NCI-H2227 (cell line): ENCODE data around the gene CASP8AP2.
"Not testable (repeated sequence)": the region's sequence is repeated elsewhere in the genome, so short reads cannot be mapped to it uniquely, and the experiment has no call there.

Experiments used
- DNase-seq: peaks from one replicate; lab custom pipeline; 2025; ENCODE audit not compliant: unreplicated experiment; lab: John Stamatoyannopoulos, UW

The CASP8AP2 gene

DNA sequence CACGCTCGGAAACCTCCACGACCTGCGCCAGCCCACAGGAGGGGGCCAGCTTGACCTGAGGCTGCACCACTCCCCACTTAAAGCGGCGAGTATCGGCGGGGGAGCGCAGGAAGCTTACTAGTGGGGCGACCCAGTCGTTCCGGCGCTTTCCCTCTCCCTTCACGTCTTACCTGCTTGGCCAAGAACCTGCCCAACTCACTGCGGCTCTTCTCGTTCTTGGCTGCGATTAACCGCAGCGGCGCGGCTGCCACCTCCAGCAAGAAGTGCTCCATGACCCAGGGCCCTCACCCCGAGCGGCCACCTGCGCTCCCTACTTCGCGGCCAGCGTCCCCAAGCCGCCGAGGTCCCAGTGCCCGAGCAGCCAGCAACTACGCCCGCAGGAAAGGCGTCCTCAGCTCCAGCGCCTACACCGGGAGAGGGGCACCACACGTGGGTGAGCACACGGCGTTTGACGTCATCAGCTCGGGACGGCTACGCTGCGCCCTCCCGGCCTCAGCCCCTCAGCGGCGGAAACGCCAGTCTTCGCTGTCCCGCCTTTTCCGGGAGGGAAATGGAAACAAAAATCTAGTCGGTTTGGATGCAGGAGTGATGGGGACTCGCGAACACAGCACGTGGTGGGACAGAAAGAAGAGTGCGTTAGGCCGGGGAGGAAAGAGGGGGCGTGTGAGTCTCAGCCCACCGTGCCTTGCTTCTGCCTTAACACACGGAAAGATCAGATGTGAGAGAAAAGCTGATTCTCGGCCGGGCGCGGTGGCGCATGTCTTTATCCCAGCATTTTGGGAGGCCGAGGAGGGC, 10.1 kb upstream of the CASP8AP2 start, which contains the start of gene MDN1:
Gene MDN1, minus strand, starts transcription at position 459 of the 795 bp plus-strand sequence. Its CDS starts 187 bp downstream, at position 272.
- peak; percentile 95 for DNase-seq

DNA sequence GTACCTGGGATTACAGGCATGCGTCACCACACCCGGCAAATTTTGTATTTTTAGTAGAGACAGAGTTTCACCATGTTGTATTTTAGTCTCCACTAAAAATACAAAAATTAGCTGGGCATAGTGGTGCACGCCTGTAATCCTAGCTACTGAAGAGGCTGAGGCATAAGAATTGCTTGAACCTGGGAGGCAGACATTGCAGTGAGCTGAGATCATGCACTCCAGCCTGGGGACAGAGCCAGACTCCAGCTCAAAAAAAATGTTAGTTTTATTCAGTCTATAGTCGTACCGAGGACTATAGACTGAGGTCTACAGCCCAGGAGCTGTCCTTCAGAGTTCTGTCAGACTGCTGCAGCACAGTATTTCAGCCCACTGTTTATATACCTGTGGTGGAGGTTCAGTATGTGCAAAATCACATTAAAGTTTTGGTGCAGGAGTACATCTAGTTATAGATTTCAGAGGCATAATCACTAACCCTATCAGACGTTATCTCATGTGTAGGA, 3.6 kb upstream of the CASP8AP2 start:
- DNase-seq, result no peak

DNA sequence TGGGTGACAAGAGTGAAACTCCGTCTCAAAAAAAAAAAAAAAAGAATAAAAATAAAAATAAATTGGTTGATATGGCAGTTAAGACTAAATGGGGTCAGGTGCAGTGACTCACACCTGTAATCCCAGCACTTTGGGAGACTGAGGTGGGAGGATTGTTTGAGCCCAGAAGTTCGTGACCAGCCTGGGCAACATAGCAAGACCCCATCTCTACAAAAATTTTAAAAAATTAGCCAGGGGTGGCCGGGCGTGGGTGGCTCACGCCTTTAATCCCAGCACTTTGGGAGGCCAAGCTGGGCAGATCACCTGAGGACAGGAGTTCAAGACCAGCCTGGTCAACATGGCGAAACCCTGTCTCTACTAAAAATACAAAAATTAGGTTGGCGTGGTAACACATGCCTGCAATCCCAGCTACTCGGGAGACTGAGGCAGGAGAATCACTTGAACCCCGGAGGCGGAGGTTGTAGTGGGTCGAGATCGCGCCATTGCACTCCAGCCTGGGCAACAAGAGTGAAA, 1.1 kb upstream of the CASP8AP2 start:
- not testable (repeated sequence) for DNase-seq

DNA sequence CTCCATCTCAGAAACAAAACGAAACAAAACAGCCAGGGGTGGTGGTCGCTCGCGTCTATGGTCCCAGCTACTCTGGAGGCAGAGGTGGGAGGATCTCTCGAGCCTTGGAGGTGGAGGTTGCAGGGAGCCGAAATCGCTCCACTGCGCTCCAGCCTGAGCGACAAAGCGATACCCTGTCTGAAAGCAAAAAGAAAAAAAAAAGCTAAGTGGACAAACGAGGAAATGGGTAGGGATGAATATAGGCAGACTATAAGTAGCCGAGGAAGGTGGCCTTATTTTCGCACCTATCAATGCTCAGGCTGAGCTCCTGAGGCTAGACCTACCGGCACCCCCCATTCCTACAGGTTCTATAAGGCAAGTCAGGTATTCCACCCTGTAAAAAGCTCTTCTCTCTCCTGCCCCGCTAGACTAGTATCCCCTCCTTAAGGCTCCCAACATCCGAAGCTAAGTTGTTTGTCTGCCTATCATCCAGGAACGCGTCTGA, 650 bp upstream of the CASP8AP2 start:
- DNase-seq, result peak; percentile 47

DNA sequence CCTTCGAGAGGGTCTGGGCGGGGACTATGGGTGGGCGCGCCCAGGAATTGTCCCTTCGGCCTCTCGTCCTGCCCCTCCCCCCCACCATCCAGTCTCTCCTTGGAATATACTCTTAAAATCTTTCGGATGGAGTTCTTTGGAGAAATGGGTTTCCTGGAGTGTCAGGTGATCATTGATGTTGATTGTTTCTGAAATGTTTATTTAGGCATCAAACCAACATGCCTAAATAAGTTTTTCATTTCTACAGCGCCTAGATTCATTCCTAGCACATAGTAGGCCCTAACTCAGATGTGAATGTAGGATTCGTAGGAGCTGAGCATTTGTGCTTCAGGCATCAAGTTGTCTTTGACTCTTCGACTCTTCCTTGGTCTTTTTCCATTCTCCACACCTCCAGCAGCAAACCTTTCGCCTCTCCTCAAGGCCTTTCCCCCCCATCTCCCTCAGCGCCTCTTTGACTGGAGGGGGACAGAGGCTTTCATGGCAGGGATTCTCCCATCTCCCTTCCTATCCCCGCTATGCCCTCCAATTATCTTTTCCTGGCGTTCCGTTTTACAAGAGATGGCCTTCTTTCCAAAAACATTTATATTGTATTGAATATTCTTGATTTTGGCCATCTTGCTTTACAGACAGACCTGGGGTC, 610 bp downstream of the CASP8AP2 start:
- DNase-seq, result no peak

DNA sequence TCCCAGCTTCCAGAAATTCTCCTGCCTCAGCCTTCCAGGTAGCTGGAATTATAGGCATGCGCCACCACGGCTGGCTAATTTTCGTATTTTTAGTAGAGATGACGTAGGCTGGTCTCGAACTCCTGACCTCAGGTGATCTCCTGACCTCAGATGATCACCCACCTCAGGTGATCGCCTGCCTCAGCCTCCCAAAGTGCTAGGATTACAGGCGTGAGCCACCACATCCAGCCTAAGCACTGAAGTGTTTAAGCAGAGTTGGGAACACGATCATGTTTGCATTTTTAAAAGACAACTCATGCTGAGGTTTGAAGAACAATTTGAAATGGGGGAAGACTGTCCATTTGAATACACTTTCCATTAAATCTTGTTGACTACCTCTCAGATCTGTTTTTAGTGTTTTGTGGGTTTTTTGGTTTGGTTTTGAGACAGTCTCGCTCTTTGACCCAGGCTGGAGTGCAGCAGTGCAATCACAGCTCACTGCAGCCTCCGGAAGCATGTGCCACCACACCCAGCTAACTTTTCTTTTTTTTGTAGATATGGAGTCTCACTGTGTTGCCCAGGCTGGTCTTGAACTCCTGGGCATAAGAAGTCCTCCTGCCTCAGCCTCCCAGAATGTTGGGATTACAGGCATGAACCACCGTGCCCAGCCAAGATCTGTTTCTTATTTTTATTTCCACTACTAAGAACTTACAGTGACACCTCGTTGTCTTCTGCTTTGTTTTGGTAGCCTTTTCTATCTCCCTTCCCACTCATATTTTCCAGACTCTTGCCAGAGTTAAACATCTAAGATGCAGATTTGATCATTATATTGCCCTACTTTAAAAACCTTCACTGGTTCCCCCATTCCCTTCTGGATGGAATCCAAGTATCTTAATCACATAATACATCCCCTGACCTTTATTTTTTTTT, 5.5 kb downstream of the CASP8AP2 start:
- DNase-seq, result no peak

DNA sequence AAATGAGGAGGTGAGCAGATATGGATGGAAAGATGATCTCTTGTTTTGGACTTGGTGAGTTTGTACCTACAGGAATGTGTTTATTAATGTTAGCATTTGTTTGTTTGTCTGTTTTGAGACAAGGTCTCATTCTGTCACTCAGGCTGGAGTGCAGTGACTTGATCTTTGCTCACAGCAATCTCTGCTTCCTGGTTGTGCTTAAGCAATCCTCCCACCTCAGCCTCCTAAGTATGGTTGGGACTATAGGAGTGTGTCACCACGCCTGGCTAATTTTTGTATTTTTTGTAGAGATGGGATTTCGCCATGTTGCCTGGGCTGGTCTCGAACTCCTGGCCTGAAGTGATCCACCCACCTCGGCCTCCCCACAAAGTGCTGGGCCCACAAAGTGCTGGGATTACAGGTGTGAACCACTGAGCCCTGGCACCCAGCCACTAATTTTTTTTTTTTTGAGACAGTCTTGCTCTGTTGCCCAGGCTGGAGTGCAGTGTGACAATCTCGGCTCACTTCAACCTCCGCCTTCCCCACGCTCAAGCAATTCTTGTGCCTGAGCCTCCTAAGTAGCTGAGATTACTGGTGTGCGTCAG, 7.1 kb downstream of the CASP8AP2 start:
- DNase-seq, result no peak

DNA sequence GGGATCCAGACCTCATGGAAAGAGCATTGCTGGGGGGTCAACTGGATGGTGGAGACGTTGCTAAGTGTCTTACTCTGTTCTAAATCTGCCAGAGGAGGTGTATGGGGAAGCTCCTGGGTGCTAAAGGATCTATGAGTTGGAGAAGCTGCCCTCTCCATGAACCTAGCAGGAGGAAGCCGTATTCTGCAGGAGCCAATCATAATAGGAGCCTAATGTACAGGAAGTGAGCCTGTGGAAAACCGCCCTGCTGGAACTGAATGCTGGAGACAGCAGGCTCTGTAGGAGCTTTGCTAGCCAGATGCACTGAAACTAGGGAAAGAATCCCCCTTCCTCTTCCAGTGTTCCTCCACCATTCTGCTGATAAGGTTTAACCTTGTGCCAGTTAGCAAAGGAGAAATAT, 10.9 kb downstream of the CASP8AP2 start:
- DNase-seq, result no peak

DNA sequence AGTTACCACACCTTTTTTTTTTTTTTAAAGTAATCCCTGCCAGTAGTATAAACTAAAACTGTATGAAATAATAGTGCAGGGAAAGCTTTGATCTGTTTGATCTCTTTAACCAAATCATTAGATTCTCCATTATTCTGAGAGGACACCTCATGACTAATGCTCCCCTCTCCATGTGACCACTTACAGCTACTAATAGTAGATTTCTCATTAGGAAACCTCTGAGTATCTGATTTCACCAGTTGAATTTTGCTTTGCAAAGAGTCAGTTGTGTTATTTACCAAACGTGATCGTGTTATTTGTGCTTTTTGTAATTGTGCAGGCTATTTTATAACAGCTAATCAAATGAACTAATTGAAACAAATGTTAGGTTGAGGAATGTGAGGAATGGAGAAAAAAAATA, 12.5 kb downstream of the CASP8AP2 start:
- no peak for DNase-seq

DNA sequence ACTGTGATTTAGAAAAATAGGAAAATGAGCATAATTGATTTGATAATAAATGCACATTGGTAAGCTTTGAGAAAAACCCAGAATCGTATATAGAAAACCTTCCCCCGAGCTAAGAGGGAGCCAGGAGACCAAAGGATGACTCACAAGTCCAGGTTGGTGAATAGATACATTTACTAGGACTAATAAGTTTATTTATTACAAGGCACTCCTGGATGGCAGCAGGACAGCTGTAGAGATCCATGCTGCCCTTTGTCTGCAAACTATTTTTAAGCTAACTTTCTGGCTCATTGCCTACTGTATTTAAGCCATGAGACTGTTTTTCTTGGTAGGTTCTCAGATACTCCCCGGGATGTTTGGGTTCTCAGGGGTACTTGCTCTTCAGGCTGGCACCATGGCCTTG, 13.4 kb downstream of the CASP8AP2 start:
- DNase-seq, result no peak

DNA sequence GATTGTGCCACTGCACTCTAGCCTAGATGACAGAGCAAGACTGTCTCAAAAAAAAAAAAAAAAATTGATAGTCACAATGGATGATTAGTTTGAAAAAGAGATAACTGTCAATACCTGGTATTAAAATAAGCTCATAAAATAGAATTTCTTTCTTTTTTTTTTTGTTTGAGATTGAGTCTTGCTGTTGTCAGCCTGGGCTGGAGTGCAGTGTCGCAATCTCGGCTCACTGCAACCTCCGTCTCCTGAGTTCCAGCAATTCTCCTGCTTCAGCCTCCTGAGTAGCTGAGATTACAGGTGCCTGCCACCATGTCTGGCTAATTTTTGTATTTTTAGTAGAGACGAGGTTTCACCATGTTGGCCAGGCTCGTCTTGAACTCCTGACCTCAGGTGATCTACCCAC, 17.8 kb downstream of the CASP8AP2 start:
- DNase-seq, result not testable (repeated sequence)

DNA sequence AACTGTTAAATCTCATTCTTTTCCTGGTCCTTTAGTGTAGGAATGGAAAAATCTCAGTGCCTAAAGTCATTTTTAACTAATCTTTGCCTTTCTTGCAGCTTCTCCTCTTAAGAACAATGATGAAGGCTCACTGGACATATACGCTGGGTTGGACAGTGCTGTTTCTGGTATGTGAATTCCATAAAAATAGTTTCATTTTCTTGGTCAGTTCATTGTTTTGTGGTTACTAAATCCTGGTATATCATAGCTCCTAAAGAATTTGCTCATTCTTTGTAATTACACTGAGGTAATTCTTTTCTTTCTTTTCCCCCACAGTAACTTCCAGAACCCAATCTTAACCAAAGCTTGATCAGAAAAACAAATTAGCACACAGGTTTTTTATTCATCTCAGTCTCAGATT, 23.4 kb downstream of the CASP8AP2 start:
- DNase-seq, result no peak

DNA sequence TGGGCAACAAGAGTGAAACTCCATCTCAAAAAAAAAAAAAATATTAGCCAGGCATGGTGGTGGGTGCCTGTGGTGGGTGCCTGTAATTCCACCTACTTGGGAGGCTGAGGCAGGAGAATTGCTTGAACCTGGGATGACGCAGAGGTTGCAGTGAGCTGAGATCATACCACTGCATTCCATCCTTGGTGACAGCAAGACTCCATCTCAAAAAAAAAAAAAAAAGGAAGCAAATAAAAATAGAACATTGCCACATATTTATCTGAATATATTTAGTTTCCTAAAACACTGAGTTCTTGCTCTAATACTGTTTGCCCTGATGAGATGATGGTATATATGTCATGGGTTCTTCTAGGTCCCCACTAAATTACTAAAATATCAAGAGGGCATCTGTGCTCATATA, 28.4 kb downstream of the CASP8AP2 start:
- no peak for DNase-seq

DNA sequence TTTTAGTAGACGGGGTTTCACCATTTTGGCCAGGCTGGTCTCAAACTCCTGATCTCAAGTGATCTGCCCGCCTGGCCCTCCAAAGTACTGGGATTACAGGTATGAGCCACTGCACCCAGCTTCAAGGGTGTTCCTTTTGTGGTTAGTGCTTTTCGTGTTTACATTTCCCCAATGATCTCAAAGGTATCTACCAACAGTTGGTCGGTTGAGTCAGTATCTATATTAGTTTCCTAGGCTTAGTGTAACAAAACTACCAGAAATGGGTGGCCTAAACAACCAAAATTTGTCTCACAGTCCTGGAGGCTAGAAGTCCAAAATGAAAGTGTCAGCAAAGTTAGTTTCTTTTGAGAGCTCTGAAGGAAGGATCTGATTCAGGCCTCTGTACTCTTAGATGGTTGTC, 30.1 kb downstream of the CASP8AP2 start:
- no peak for DNase-seq

DNA sequence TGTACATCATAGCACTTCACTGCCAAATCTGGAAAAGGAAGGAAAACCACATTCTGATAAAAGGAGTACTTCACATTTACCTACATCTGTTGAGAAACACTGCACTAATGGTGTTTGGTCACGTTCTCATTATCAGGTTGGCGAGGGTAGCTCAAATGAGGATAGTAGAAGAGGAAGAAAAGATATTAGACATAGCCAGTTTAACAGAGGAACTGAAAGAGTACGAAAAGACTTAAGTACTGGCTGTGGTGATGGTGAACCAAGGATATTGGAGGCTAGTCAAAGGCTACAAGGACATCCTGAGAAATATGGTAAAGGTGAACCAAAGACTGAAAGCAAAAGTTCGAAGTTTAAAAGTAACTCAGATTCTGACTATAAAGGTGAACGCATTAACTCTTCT, 32.6 kb downstream of the CASP8AP2 start:
- DNase-seq, result no peak

DNA sequence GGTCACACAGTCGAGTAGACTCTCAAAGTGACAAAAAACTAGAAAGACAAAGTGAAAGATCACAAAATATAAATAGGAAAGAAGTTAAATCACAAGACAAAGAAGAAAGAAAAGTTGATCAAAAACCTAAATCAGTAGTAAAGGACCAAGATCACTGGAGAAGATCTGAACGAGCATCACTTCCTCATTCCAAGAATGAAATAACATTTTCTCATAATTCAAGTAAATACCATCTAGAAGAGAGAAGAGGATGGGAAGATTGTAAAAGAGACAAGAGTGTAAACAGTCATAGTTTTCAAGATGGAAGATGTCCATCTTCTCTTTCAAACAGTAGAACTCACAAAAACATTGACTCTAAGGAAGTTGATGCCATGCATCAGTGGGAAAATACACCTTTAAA, 33.0 kb downstream of the CASP8AP2 start:
- no peak for DNase-seq

DNA sequence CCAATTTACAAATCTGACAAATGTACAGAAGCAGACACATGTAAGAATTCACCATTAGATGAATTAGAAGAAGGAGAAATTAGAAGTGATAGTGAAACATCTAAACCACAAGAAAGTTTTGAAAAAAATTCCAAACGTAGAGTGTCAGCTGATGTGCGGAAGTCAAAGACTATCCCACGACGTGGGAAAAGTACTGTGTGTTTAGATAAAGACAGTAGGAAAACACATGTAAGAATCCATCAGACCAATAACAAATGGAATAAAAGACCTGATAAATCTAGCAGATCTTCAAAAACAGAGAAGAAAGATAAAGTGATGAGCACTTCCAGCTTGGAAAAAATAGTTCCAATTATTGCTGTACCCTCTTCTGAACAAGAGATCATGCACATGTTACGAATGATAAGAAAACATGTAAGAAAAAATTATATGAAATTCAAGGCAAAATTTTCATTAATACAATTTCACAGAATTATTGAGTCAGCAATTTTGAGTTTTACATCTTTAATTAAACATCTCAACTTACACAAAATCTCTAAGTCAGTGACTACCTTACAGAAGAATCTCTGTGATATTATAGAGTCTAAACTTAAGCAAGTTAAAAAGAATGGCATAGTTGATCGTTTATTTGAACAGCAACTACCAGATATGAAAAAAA, 36.5 kb downstream of the CASP8AP2 start:
- no peak for DNase-seq

DNA sequence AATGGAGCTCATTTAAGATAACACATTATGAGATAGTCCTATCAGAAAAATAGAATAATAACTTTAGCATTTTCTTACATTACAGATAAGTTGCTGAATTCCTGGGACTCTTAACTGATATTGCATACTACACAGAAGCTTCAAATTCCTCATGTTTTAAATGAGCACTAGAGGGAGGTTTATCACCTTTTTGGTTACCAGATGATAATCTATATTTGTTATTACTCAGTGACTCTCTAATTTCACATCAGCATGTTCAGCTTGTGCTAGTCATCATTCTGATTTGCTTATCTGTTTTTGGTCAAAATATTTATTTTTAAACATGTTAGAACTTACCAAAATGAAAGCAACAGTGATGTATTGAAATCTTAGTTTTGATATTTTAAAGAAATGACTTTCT, 44.0 kb downstream of the CASP8AP2 start:
- no peak for DNase-seq

DNA sequence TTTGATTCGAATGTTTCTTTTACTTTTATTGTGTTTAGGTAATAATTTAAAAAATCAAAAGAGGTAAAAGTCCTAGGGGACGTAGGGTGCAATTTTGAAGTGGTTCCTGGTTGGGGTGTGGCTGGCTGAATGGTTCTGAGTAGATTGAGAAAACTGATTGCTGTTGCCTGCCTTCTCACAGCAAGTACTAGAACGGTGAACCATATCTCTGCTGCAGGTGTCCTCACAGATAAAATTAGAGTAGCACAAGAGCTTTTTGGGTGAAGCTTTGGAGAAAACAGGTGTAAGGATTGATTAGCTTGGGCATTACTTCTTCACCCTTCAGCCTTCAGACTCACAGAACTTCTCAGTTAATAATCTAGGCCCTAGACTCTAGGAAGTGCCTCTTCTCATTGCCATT, 44.8 kb downstream of the CASP8AP2 start:
- DNase-seq, result no peak
